NCI-H460 (cell line): ENCODE measurements around the gene HS3ST1. TPM values are rescaled to one million over a fixed set of nuclear protein-coding genes. Genes with fewer than 3 reads are reported as not detected.

ENCODE experiments used
- small RNA-seq, 2 experiments: library from RNA; depleted of rRNA; stranded (forward); fragments of <200 nt; gene quantifications; one replicate each; pipeline ENCODE3, GENCODE V24; 2014
- total RNA-seq: library from RNA; depleted of rRNA; stranded (reverse); fragments of >200 nt; shearing (Covaris generic); gene quantifications from 2 replicates; pipeline ENCODE4 v1.2.3, GENCODE V29; 2014

Gene HS3ST1
- total RNA-seq, 1 experiment from 2014 or later: 0.54 TPM

Small RNA genes lying within 50 kb of the gene (small RNA-seq; reads per million reads assigned to genes)
- 0 reads per million in 2 experiments for gene MIR572
- gene RNA5SP156: 0 reads per million in 2 experiments
